Measurements from ENCODE around the gene NTN5.

GRCh38 chr19:48720613-48721296 lies 47.9 kb upstream of the NTN5 start:
- no peak for TF ChIP-seq EZH2phosphoT487 (IDR thresholded peaks at IDR 0.05; ENCODE audit: unreplicated experiment)
- peak; percentile 50; the same call in 1 of the 2 replicates for TF ChIP-seq POLR2AphosphoS5 (IDR thresholded peaks at IDR 0.05; ENCODE audit: low read depth)
- no peak for TF ChIP-seq CTCF (conservative IDR thresholded peaks at IDR 0.05; ENCODE audit: low read depth in 2 of 2)
- TF ChIP-seq EZH2 (IDR thresholded peaks at IDR 0.05; ENCODE audit: low read depth, unreplicated experiment) = no peak
- TF ChIP-seq REST (IDR thresholded peaks at IDR 0.05; ENCODE audit: unreplicated experiment) = no peak
- peak; percentile 95 for TF ChIP-seq ETS1 (IDR thresholded peaks at IDR 0.05)
